HCT116 (cell line): ENCODE measurements around the gene DNMT3A. TPM values are rescaled to one million over a fixed set of nuclear protein-coding genes. Genes with fewer than 3 reads are reported as not detected.

Experiments
- ATAC-seq: fragments of 200-7000 bp; cut with Tn5 transposase; 2 replicates; pipeline ENCODE4 v1.9.1; 2020; ENCODE audit warnings: mild to moderate bottlenecking, moderate library complexity
- BruUV-seq: library from RNA; stranded (reverse); fragments of 400-500 nt; replicated peaks from 2 replicates; lab custom pipeline; 2021; lab: Mats Ljungman, UMichigan
- CTCF ChIA-PET: fragments of 300-600 bp; sonication (Branson Sonifier 250); formaldehyde crosslinking; loops from one replicate; lab custom pipeline; 2021; ENCODE audit warnings: antibody characterized with exemption; lab: Charles Lee
- POLR2A ChIA-PET: fragments of 300-600, 350-600 bp; sonication (Branson Sonifier 250); formaldehyde crosslinking; loops from one replicate; lab custom pipeline; 2021; ENCODE audit warnings: antibody characterized with exemption; lab: Charles Lee
- RAD21 ChIA-PET, 2 experiments: fragments of 300-600 bp; sonication (Branson Sonifier 250); formaldehyde crosslinking; loops; one replicate each; lab custom pipeline; 2023; ENCODE audit warnings: low total read pairs in 2 of 2; ENCODE audit not compliant: uncharacterized antibody in 2 of 2, unreplicated experiment in 2 of 2, low non-redundant PET in 1 of 2; lab: Charles Lee
- DNase-seq: peaks from one replicate; pipeline ENCODE4 v3.0.0-alpha.2; 2010; ENCODE audit warnings: low read depth, low spot score
- H2AFZ ChIP-seq: fragments of 200-600 bp; shearing (Covaris generic), sonication (generic); 2 replicates; pipeline ENCODE4 v1.6.1; 2017; ENCODE audit warnings: low read depth, mixed run types, mixed read lengths, antibody characterized with exemption, low read length; ENCODE audit not compliant: poor library complexity, severe bottlenecking
- H3K27ac ChIP-seq: 2 replicates; pipeline ENCODE4 v1.5.1; 2012; ENCODE audit warnings: low read depth, low read length
- H3K27me3 ChIP-seq: fragments of 200-600 bp; sonication (generic); 2 replicates; pipeline ENCODE4 v1.6.1; 2016; ENCODE audit warnings: mixed run types, low read length, mixed read lengths; ENCODE audit not compliant: insufficient read depth
- H3K36me3 ChIP-seq, 2 experiments: fragments of 200-500 bp in 1 of 2; fragments of 200-600 bp in 1 of 2; sonication (Bioruptor generic) in 1 of 2; sonication (generic) in 1 of 2; 2 replicates each; pipeline versions ENCODE4 v1.5.1 to v1.6.1; 2014 to 2016; ENCODE audit warnings: low read length in 2 of 2, inconsistent platforms in 1 of 2, mixed read lengths in 1 of 2, mixed run types in 1 of 2; ENCODE audit not compliant: insufficient read depth in 2 of 2, control insufficient read depth in 1 of 2
- H3K4me1 ChIP-seq, 2 experiments: fragments of 200-600 bp in 1 of 2; sonication (generic) in 1 of 2; 2 replicates each; pipeline versions ENCODE4 v1.5.1 to v1.6.1; 2012 to 2017; ENCODE audit warnings: low read length in 2 of 2, inconsistent platforms in 1 of 2, mild to moderate bottlenecking in 1 of 2, mixed read lengths in 1 of 2, mixed run types in 1 of 2, moderate library complexity in 1 of 2; ENCODE audit not compliant: insufficient read depth in 2 of 2, control insufficient read depth in 1 of 2
- H3K4me2 ChIP-seq: fragments of 200-600 bp; sonication (generic); 2 replicates; pipeline ENCODE4 v1.6.1; 2017; ENCODE audit warnings: mixed run types, low read length, mixed read lengths
- H3K4me3 ChIP-seq, 2 experiments: fragments of 200-600 bp in 1 of 2; sonication (generic) in 1 of 2; replicated peaks in 1 of 2; 2 replicates each; pipeline ENCODE4 v1.5.1; 2011 to 2016; ENCODE audit warnings: low read length in 2 of 2, control low read depth in 1 of 2, low read depth in 1 of 2, mild to moderate bottlenecking in 1 of 2, mixed read lengths in 1 of 2, mixed run types in 1 of 2
- H3K79me2 ChIP-seq: fragments of 200-600 bp; sonication (generic); 2 replicates; pipeline ENCODE4 v1.6.1; 2017; ENCODE audit warnings: mild to moderate bottlenecking, mixed run types, low read length, moderate library complexity, mixed read lengths; ENCODE audit not compliant: insufficient read depth
- H3K9ac ChIP-seq: fragments of 200-600 bp; sonication (generic); 2 replicates; pipeline ENCODE4 v1.6.1; 2016; ENCODE audit warnings: low read length, mixed read lengths
- H3K9me2 ChIP-seq: fragments of 200-600 bp; sonication (generic), shearing (Covaris generic); 2 replicates; pipeline ENCODE4 v1.6.1; 2017; ENCODE audit warnings: mixed run types, mild to moderate bottlenecking, moderate library complexity; ENCODE audit not compliant: insufficient read depth
- H3K9me3 ChIP-seq, 2 experiments: fragments of 200-500 bp in 1 of 2; fragments of 200-600 bp in 1 of 2; sonication (Bioruptor generic) in 1 of 2; sonication (generic) in 1 of 2; 2 replicates each; pipeline ENCODE4 v1.6.1; 2014 to 2017; ENCODE audit warnings: low read length in 2 of 2, mixed read lengths in 2 of 2, inconsistent platforms in 1 of 2, low read depth in 1 of 2, mild to moderate bottlenecking in 1 of 2, mixed run types in 1 of 2, moderate library complexity in 1 of 2; ENCODE audit not compliant: control insufficient read depth in 1 of 2, insufficient read depth in 1 of 2
- H4K20me1 ChIP-seq: fragments of 200-600 bp; sonication (generic), shearing (Covaris generic); 2 replicates; pipeline ENCODE4 v1.6.1; 2017; ENCODE audit warnings: mixed run types, mild to moderate bottlenecking, moderate library complexity; ENCODE audit not compliant: insufficient read depth
- CEBPB ChIP-seq: IDR thresholded peaks from 2 replicates; pipeline ENCODE4 v1.6.1; 2012; ENCODE audit warnings: low read depth
- EGR1 ChIP-seq: IDR thresholded peaks from 2 replicates; pipeline ENCODE4 v1.6.1; 2012; ENCODE audit warnings: low read depth
- EZH2phosphoT487 ChIP-seq: fragments of 200-600 bp; IDR thresholded peaks from 2 replicates; pipeline ENCODE4 v1.6.1; 2018; ENCODE audit warnings: antibody characterized with exemption, borderline replicate concordance
- FOSL1 ChIP-seq: IDR thresholded peaks from 2 replicates; pipeline ENCODE4 v1.6.1; 2012; ENCODE audit warnings: low read depth
- POLR2AphosphoS5 ChIP-seq: IDR thresholded peaks from 2 replicates; pipeline ENCODE4 v1.6.1; 2011; ENCODE audit warnings: mild to moderate bottlenecking, low read depth, low read length, moderate library complexity
- RAD21 ChIP-seq: IDR thresholded peaks from 2 replicates; pipeline ENCODE4 v1.6.1; 2012; ENCODE audit warnings: low read depth, mild to moderate bottlenecking
- SP1 ChIP-seq: IDR thresholded peaks from 2 replicates; pipeline ENCODE4 v1.6.1; 2012; ENCODE audit warnings: low read depth
- SRF ChIP-seq: IDR thresholded peaks from 2 replicates; pipeline ENCODE4 v1.6.1; 2012; ENCODE audit warnings: low read depth
- TCF7L2 ChIP-seq: IDR thresholded peaks from 2 replicates; pipeline ENCODE4 v1.7.0; 2011; ENCODE audit warnings: borderline replicate concordance, inconsistent platforms; ENCODE audit not compliant: insufficient read depth, insufficient read length; ENCODE audit errors: extremely low read depth
- YY1 ChIP-seq: IDR thresholded peaks from 2 replicates; pipeline ENCODE4 v1.6.1; 2011; ENCODE audit warnings: low read length, low read depth, moderate library complexity, mild to moderate bottlenecking; ENCODE audit not compliant: insufficient replicate concordance; ENCODE audit errors: extremely low read depth
- ZFX ChIP-seq: fragments of 450-650 bp; IDR thresholded peaks from 2 replicates; pipeline ENCODE4 v1.6.1; 2017
- ZNF274 ChIP-seq: fragments of 200-500 bp; sonication (Bioruptor generic); IDR thresholded peaks from 2 replicates; pipeline ENCODE4 v1.6.1; 2014; ENCODE audit warnings: mild to moderate bottlenecking, low read depth, low read length, inconsistent platforms
- intact Hi-C: fragments of 100-400 bp; cut with micrococcal nuclease; formaldehyde crosslinking; loops from 2 replicates; pipeline ENCODE4 v1.10.0; 2022
- total RNA-seq: library from RNA; stranded (reverse); gene quantifications from one replicate; pipeline ENCODE4 v1.2.1, GENCODE V29; 2021; ENCODE audit not compliant: unreplicated experiment
- TF ChIP-seq, protein P1 (sequence below), 3 experiments: fragments of 200-600 bp in 1 of 3; sonication (generic) in 1 of 3; IDR thresholded peaks in 2 of 3; conservative IDR thresholded peaks in 1 of 3; 2 replicates each; pipeline ENCODE4 v1.5.1; 2012 to 2017; ENCODE audit warnings: low read depth in 2 of 3, low read length in 2 of 3, antibody characterized with exemption in 1 of 3, borderline replicate concordance in 1 of 3, control low read depth in 1 of 3, mild to moderate bottlenecking in 1 of 3, mixed read lengths in 1 of 3, mixed run types in 1 of 3, moderate library complexity in 1 of 3; ENCODE audit not compliant: insufficient read depth in 1 of 3

The DNMT3A gene
- total RNA-seq, 1 experiment from 2014 or later, result 14.3 TPM

GRCh38 chr2:25337276-25337675 lies 4.4 kb downstream of the DNMT3A start:
- Histone ChIP-seq H3K27ac (no peak overlapping the region), H3K9me2 (no peaks in the 10 kb centered on the region), H3K27me3 (no peaks in the 10 kb centered on the region), H3K36me3 (no peaks in the 10 kb centered on the region), H3K9me3 (no peaks in the 10 kb centered on the region), H3K79me2 (0 out of 2 replicates have a peak, but pooled peaks cover 5% of the 10 kb centered on the region), H3K4me3 (no peak overlapping the region), H3K4me1 (peaks cover 0 to 7% of the 10 kb centered on the region in 2 experiments; a peak in 2 of 4 replicates), H3K4me2 (no peak overlapping the region), H3K9ac (no peak overlapping the region), H2AFZ (no peak overlapping the region), H4K20me1 (no peaks in the 10 kb centered on the region)
- intact Hi-C loops, result no loop called here
- DNase-seq (no peak), ATAC-seq (no peak)
- no TSS peak for BruUV-seq
- ChIA-PET RAD21 (no interaction called here), CTCF (no interaction called here), POLR2A (no interaction called here)
- TF ChIP-seq EZH2phosphoT487 (no peak), SP1 (no peak), ZFX (no peak), POLR2AphosphoS5 (no peak), ZNF274 (no peak), SRF (no peak), TCF7L2 (no peak), YY1 (no peak), FOSL1 (no peak), EGR1 (no peak), RAD21 (0 out of 2 replicates have a peak, but pooled peaks have one; percentile 10), CEBPB (no peak)
- TF ChIP-seq, protein P1, sequence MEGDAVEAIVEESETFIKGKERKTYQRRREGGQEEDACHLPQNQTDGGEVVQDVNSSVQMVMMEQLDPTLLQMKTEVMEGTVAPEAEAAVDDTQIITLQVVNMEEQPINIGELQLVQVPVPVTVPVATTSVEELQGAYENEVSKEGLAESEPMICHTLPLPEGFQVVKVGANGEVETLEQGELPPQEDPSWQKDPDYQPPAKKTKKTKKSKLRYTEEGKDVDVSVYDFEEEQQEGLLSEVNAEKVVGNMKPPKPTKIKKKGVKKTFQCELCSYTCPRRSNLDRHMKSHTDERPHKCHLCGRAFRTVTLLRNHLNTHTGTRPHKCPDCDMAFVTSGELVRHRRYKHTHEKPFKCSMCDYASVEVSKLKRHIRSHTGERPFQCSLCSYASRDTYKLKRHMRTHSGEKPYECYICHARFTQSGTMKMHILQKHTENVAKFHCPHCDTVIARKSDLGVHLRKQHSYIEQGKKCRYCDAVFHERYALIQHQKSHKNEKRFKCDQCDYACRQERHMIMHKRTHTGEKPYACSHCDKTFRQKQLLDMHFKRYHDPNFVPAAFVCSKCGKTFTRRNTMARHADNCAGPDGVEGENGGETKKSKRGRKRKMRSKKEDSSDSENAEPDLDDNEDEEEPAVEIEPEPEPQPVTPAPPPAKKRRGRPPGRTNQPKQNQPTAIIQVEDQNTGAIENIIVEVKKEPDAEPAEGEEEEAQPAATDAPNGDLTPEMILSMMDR (IDR thresholded peaks at IDR 0.05 in 2 of 3, conservative IDR thresholded peaks at IDR 0.05 in 1 of 3; ENCODE audit: borderline replicate concordance in 1 of 3, insufficient read depth in 1 of 3, low read depth in 2 of 3, low read length in 2 of 3), result peak in 1 of 3 experiments; percentile 14; a peak in 1 of 6 replicates
